NT2/D1 (cell line): ENCODE measurements around the gene ZDHHC24.

Experiments
- DNase-seq: peaks from one replicate; pipeline ENCODE4 v3.0.0-alpha.2; 2011; ENCODE audit warnings: low read depth, low spot score
- H3K27me3 ChIP-seq: 2 replicates; pipeline ENCODE4 v1.6.0; 2011; ENCODE audit warnings: mild to moderate bottlenecking; ENCODE audit not compliant: insufficient read length, insufficient read depth
- H3K36me3 ChIP-seq: 2 replicates; pipeline ENCODE4 v1.6.1; 2011; ENCODE audit warnings: mild to moderate bottlenecking, low read length, mixed read lengths; ENCODE audit not compliant: insufficient read depth, insufficient read length
- H3K4me1 ChIP-seq: 2 replicates; pipeline ENCODE4 v1.5.1; 2011; ENCODE audit not compliant: insufficient read depth, insufficient read length
- H3K4me3 ChIP-seq: 2 replicates; pipeline ENCODE4 v1.5.1; 2011; ENCODE audit warnings: low read depth; ENCODE audit not compliant: insufficient read length
- H3K9ac ChIP-seq: 2 replicates; pipeline ENCODE4 v1.6.0; 2011; ENCODE audit warnings: low read depth; ENCODE audit not compliant: insufficient read length
- H3K9me3 ChIP-seq: 2 replicates; pipeline ENCODE4 v1.5.1; 2011; ENCODE audit warnings: mild to moderate bottlenecking, low read length; ENCODE audit not compliant: insufficient read depth
- SUZ12 ChIP-seq: IDR thresholded peaks from 2 replicates; pipeline ENCODE4 v1.6.1; 2011; ENCODE audit not compliant: insufficient read length, insufficient read depth; ENCODE audit errors: extremely low read depth
- YY1 ChIP-seq: IDR thresholded peaks from 2 replicates; pipeline ENCODE4 v1.6.1; 2011; ENCODE audit not compliant: insufficient read length, insufficient read depth
- ZNF274 ChIP-seq: IDR thresholded peaks from 2 replicates; pipeline ENCODE4 v1.6.1; 2011; ENCODE audit warnings: mild to moderate bottlenecking, low read depth, low read length

ZDHHC24 gene

DNA sequence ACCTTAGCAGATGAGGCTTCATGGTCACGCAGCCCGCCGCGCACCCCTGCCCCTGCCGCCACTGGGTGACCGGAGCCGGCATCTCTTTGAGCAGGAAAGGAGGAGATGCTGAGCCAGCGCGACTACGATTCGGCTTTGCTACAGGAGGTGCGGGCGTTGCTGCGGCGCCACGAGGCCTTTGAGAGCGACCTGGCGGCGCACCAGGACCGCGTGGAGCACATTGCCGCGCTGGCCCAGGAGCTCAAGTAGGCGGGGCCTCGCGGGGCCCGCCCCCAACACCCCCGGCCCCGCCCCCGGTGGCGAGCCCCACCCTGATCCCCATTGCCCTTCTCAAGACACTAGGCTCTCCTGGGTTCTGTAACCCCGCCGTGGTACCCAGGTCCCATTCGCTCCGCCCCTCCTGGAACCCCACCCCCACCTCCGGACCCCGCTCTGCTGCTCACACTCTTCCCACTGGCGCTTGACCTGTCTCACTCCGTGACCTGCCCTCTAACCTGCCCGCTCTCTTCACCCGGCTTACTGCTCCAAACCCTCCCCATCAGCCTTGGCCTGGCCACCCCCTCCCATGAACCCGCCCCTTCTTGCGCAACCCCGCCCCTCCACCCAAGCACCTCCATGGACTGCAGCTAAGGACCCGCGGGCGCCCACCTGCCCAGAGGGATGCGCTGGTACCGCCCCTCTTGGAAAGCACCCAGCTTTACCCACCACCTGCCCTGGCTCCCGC, 13.5 kb upstream of the ZDHHC24 start:
- Histone ChIP-seq H3K9ac (no peak overlapping the region), H3K4me3 (no peak overlapping the region), H3K9me3 (no peaks in the 10 kb centered on the region), H3K4me1 (peaks cover 4% of the 10 kb centered on the region), H3K27me3 (no peaks in the 10 kb centered on the region), H3K36me3 (no peaks in the 10 kb centered on the region)
- TF ChIP-seq SUZ12 = no peak
- TF ChIP-seq ZNF274 = no peak
- no peak for TF ChIP-seq YY1
- DNase-seq = no peak

DNA sequence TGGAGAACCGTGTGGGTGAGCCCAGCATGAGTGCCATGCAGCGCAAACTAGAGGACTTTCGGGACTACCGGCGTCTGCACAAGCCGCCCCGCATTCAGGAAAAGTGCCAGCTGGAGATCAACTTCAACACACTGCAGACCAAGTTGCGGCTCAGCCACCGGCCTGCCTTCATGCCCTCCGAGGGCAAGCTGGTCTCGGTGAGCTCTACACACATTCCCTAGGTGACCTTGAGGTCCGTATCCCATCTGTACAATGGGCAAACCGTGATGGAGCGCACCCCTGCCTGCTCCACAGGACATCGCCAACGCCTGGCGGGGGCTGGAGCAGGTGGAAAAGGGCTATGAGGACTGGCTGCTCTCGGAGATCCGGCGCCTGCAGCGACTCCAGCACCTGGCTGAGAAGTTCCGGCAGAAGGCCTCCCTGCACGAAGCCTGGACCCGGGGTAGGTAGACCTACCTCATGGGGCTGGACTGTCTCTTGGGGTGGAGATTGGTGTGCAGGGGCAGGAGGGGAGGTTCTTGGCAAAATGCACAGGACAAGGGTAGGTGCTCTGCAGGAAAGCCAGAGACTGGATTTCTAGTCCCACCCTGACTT, 12.0 kb upstream of the ZDHHC24 start:
- Histone ChIP-seq H3K36me3 (no peaks in the 10 kb centered on the region), H3K4me1 (peaks cover 4% of the 10 kb centered on the region), H3K9ac (no peak overlapping the region), H3K4me3 (no peak overlapping the region), H3K27me3 (no peaks in the 10 kb centered on the region), H3K9me3 (no peaks in the 10 kb centered on the region)
- TF ChIP-seq SUZ12 (no peak), ZNF274 (no peak), YY1 (no peak)
- DNase-seq = no peak

DNA sequence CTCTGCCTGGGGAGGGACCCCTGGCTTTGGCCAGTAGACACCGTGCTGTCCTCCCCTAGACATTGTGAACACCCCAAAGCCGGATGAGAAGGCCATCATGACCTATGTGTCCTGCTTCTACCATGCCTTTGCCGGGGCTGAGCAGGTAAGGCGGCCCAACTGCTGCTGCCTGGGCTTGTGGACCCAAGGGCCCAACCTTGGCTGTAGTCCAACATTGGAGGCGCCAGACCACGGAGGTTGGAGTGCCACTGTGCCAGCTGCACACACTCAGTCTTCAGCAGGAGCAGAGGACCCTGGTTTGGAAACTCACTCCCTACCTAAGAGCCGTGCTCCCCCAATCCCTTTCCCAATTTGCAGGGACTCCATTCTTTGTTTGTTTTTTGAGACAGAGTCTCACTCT, 10.2 kb upstream of the ZDHHC24 start:
- H3K27me3 ChIP-seq = no peaks in the 10 kb centered on the region
- no peak overlapping the region for H3K4me3 ChIP-seq
- no peaks in the 10 kb centered on the region for H3K36me3 ChIP-seq
- peaks cover 8% of the 10 kb centered on the region for H3K4me1 ChIP-seq
- H3K9me3 ChIP-seq = no peaks in the 10 kb centered on the region
- no peak for DNase-seq
- TF ChIP-seq SUZ12 (no peak), YY1 (no peak), ZNF274 (no peak)
- no peak overlapping the region for H3K9ac ChIP-seq

DNA sequence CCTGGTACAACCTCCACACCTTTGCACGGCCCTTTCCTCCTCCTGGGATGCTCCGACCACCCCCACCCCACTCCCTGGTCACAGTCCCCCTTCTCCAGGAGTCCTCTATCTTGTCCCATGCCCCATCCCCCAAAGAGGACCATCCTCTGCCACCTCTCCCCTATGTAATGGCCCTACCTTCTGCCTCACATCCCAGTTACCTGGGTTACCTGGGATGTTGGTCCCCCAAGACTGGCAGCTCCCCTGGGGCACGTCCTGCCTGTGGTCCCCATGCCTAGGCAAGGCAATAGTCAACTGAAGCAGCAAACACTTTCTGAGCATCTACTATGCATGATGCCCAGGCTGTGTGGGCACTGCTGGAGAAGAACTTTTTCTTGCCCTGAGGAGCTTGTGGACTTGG, 9.6 kb upstream of the ZDHHC24 start:
- Histone ChIP-seq H3K27me3 (no peaks in the 10 kb centered on the region), H3K4me3 (no peak overlapping the region), H3K9me3 (no peaks in the 10 kb centered on the region), H3K9ac (no peak overlapping the region), H3K36me3 (no peaks in the 10 kb centered on the region), H3K4me1 (peaks cover 9% of the 10 kb centered on the region)
- TF ChIP-seq SUZ12 (no peak), ZNF274 (no peak), YY1 (no peak)
- no peak for DNase-seq

- DNase-seq = no peak
- Histone ChIP-seq H3K4me1 (peaks cover 9% of the 10 kb centered on the region), H3K36me3 (no peaks in the 10 kb centered on the region), H3K9me3 (no peaks in the 10 kb centered on the region), H3K27me3 (no peaks in the 10 kb centered on the region), H3K9ac (no peak overlapping the region), H3K4me3 (no peak overlapping the region)
- TF ChIP-seq YY1 = no peak
- TF ChIP-seq ZNF274 = no peak
- TF ChIP-seq SUZ12 = no peak
Observed at GRCh38 chr11:66554602-66555001, 8.8 kb upstream of the ZDHHC24 start.

DNA sequence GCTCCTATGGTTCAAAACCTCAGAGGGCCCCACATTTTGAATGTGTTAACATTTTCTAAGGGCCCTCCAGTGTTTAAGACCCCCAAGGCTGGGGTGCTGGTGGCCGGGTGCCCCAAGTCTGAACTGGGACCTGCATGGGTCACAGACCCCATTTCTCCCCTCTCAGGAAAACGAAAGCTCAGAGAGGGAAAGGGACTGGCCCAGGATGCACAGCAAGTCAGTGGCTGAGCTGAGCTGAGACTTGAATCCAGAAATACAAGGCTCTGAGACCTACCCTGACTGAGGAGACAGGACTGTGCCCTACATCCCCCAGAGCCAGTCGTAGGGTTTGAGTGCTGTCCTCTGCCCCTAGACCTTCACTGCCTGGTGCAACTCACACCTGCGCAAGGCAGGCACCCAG, 5.0 kb upstream of the ZDHHC24 start:
- no peak for TF ChIP-seq YY1
- TF ChIP-seq ZNF274 = no peak
- TF ChIP-seq SUZ12 = no peak
- DNase-seq = no peak
- no peak overlapping the region for H3K9ac ChIP-seq
- H3K27me3 ChIP-seq = no peaks in the 10 kb centered on the region
- no peaks in the 10 kb centered on the region for H3K36me3 ChIP-seq
- H3K9me3 ChIP-seq = no peaks in the 10 kb centered on the region
- peaks cover 7% of the 10 kb centered on the region for H3K4me1 ChIP-seq
- H3K4me3 ChIP-seq = no peak overlapping the region

DNA sequence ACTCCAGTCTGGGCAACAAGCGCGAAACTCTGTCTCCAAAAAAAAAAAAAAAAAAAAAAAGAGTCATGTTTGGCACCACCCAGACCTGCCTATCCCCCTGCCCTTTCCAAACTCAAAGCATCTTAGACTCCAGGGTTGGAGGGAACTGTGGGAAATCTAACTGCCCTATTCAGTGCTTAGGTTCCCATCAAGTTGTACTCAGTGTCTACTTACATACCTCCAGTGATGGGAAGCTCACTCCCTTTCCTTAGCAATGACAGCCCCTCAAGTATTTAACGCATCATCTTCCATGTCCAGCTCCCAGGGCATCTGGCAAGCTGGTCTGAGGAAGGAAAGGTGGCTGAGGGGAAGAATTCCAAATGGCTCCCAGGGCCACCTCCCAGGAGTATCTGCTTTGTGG, 3.8 kb upstream of the ZDHHC24 start:
- Histone ChIP-seq H3K27me3 (no peaks in the 10 kb centered on the region), H3K4me3 (no peak overlapping the region), H3K4me1 (peaks cover 7% of the 10 kb centered on the region), H3K9ac (no peak overlapping the region), H3K36me3 (no peaks in the 10 kb centered on the region), H3K9me3 (no peaks in the 10 kb centered on the region)
- TF ChIP-seq YY1 (no peak), ZNF274 (no peak), SUZ12 (no peak)
- DNase-seq = no peak
